Measurements from ENCODE around the gene GPR39.

Gene GPR39

DNA sequence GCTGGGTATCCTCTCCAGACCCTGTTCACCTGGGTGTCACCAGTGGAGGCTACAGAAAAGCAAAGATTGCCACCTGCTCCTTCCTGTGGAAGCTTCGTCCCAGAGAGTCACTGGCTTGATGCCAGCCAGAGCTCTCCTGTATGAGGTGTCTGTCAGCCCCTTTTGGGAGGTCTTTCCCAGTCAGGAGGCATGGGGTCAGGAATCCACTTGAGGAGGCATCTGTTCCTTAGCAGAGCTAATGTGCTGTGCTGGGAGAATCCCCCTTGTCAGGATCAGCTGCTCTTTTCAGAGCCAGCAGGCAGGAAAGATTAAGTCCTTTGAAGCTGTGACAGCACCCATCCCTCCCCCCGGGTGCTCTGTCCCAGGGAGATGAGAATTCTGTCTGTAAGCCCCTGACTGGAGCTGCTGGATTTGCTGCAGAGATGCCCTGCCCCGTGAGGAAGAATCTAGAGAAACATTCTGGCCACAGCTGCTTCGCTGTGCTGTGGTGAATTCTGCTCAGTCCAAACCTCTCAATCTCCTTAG lies 121.8 kb downstream of the GPR39 start:
- H3K27ac ChIP-seq (ENCODE audit: low read length): no peak overlapping the region
- H3K4me2 ChIP-seq (ENCODE audit: low read depth, low read length): no peak overlapping the region
- H3K4me3 ChIP-seq (ENCODE audit: low read length): no peak overlapping the region
- H3K9ac ChIP-seq (ENCODE audit: low read length): no peak overlapping the region
- no peaks in the 10 kb centered on the region for H3K9me2 ChIP-seq (replicated peaks; ENCODE audit: insufficient read depth, low read length)
- TF ChIP-seq, protein P1, sequence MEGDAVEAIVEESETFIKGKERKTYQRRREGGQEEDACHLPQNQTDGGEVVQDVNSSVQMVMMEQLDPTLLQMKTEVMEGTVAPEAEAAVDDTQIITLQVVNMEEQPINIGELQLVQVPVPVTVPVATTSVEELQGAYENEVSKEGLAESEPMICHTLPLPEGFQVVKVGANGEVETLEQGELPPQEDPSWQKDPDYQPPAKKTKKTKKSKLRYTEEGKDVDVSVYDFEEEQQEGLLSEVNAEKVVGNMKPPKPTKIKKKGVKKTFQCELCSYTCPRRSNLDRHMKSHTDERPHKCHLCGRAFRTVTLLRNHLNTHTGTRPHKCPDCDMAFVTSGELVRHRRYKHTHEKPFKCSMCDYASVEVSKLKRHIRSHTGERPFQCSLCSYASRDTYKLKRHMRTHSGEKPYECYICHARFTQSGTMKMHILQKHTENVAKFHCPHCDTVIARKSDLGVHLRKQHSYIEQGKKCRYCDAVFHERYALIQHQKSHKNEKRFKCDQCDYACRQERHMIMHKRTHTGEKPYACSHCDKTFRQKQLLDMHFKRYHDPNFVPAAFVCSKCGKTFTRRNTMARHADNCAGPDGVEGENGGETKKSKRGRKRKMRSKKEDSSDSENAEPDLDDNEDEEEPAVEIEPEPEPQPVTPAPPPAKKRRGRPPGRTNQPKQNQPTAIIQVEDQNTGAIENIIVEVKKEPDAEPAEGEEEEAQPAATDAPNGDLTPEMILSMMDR (IDR thresholded peaks at IDR 0.05; ENCODE audit: low read length): no peak
- TF ChIP-seq EZH2 (optimal IDR thresholded peaks at IDR 0.05; ENCODE audit: low read depth, low read length): no peak
- no peaks in the 10 kb centered on the region for H3K27me3 ChIP-seq (replicated peaks; ENCODE audit: insufficient read depth, low read length)
- H4K20me1 ChIP-seq (ENCODE audit: insufficient read depth, low read length): no peaks in the 10 kb centered on the region
- DNase-seq: no peak
- H2AFZ ChIP-seq (ENCODE audit: low read length): no peak overlapping the region
- no peaks in the 10 kb centered on the region for H3K79me2 ChIP-seq (ENCODE audit: low read length)
- H3K36me3 ChIP-seq (replicated peaks; ENCODE audit: insufficient read depth, low read length): no peaks in the 10 kb centered on the region
- no peaks in the 10 kb centered on the region for H3K9me3 ChIP-seq (replicated peaks; ENCODE audit: insufficient read depth, low read length)
- peaks cover 6% of the 10 kb centered on the region for H3K4me1 ChIP-seq (ENCODE audit: low read length)
- no peaks in the 10 kb centered on the region for H3F3A ChIP-seq (ENCODE audit: insufficient read depth, low read length)

DNA sequence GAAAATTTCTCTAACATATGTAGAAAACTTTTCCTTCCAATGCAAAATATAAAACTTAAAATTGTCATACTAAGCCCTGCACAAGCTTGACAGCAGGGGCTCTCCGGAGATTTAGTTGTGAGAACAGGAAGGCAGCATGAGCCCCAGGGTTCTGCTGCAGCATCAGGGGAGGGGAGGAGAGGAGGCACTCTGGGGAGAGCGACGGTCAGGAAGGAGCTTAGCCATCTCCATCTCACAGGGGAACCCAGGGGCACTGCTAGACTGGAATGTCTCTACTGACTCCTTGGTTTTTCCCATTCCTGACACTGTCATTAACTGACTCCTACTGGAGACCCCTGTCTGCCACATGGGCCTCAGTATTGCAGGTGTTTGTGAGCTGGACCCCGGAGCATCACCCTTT lies 123.6 kb downstream of the GPR39 start:
- Histone ChIP-seq H3K4me3 (ENCODE audit: low read length) (no peak overlapping the region), H4K20me1 (ENCODE audit: insufficient read depth, low read length) (no peaks in the 10 kb centered on the region), H3K79me2 (ENCODE audit: low read length) (no peaks in the 10 kb centered on the region), H3K36me3 (replicated peaks; ENCODE audit: insufficient read depth, low read length) (no peaks in the 10 kb centered on the region), H3K9ac (ENCODE audit: low read length) (no peak overlapping the region), H3K4me1 (ENCODE audit: low read length) (peaks cover 18% of the 10 kb centered on the region), H3K4me2 (ENCODE audit: low read depth, low read length) (no peak overlapping the region), H3K9me3 (replicated peaks; ENCODE audit: insufficient read depth, low read length) (no peaks in the 10 kb centered on the region), H3K27me3 (replicated peaks; ENCODE audit: insufficient read depth, low read length) (no peaks in the 10 kb centered on the region), H2AFZ (ENCODE audit: low read length) (no peak overlapping the region), H3F3A (ENCODE audit: insufficient read depth, low read length) (no peaks in the 10 kb centered on the region), H3K27ac (ENCODE audit: low read length) (no peak overlapping the region), H3K9me2 (replicated peaks; ENCODE audit: insufficient read depth, low read length) (no peaks in the 10 kb centered on the region)
- no peak for DNase-seq
- TF ChIP-seq EZH2 (optimal IDR thresholded peaks at IDR 0.05; ENCODE audit: low read depth, low read length): no peak
- no peak for TF ChIP-seq EZH2phosphoT487 (IDR thresholded peaks at IDR 0.05; ENCODE audit: low read length)
- TF ChIP-seq, protein P1 (IDR thresholded peaks at IDR 0.05; ENCODE audit: low read length): no peak

DNA sequence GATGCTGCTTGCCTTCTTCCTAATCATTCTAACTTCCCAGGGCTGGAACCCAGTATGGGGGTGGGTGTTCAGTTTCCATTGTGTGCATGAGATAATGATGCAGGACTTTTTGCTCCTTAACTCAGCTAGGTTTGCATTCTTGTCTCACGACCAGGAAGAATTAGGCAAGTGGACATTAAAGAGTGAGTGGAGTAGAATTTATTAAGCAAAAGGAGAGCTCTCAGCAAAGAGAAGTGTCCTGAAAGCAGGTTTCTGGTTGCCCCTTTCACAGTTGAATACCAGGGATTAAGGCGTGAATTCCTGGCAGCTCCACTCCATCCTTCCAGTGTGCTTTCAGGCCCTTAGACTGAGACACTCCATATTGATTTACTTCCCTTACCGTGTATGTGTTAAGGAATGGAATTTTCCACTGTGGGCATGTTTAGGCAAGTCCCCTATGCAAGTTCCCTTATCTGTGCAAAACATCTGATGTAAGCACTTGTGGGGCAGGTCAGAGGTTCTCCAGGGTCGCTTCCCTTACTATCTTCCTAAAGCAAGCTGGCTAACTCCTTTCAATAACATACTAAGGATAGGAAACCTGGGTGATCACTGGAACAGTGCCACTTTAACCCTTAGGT lies 126.5 kb downstream of the GPR39 start:
- no peaks in the 10 kb centered on the region for H3F3A ChIP-seq (ENCODE audit: insufficient read depth, low read length)
- H3K4me3 ChIP-seq (ENCODE audit: low read length): no peak overlapping the region
- no peak overlapping the region for H3K9ac ChIP-seq (ENCODE audit: low read length)
- TF ChIP-seq EZH2phosphoT487 (IDR thresholded peaks at IDR 0.05; ENCODE audit: low read length) (no peak), EZH2 (optimal IDR thresholded peaks at IDR 0.05; ENCODE audit: low read depth, low read length) (no peak)
- TF ChIP-seq, protein P1 (IDR thresholded peaks at IDR 0.05; ENCODE audit: low read length): no peak
- no peak overlapping the region for H3K4me2 ChIP-seq (ENCODE audit: low read depth, low read length)
- H3K9me2 ChIP-seq (replicated peaks; ENCODE audit: insufficient read depth, low read length): no peaks in the 10 kb centered on the region
- no peak overlapping the region for H3K27ac ChIP-seq (ENCODE audit: low read length)
- H3K4me1 ChIP-seq (ENCODE audit: low read length): peaks cover 18% of the 10 kb centered on the region
- no peaks in the 10 kb centered on the region for H3K36me3 ChIP-seq (replicated peaks; ENCODE audit: insufficient read depth, low read length)
- H3K27me3 ChIP-seq (replicated peaks; ENCODE audit: insufficient read depth, low read length): no peaks in the 10 kb centered on the region
- no peak overlapping the region for H2AFZ ChIP-seq (ENCODE audit: low read length)
- H3K79me2 ChIP-seq (ENCODE audit: low read length): no peaks in the 10 kb centered on the region
- H4K20me1 ChIP-seq (ENCODE audit: insufficient read depth, low read length): no peaks in the 10 kb centered on the region
- DNase-seq: no peak
- no peaks in the 10 kb centered on the region for H3K9me3 ChIP-seq (replicated peaks; ENCODE audit: insufficient read depth, low read length)
